Measurements from ENCODE around the gene ARHGEF16. TPM values are rescaled to one million over a fixed set of nuclear protein-coding genes. Genes with fewer than 3 reads are reported as not detected.

The ARHGEF16 gene
- total RNA-seq, 1 donor from 2014 or later, result 10.6 TPM

DNA sequence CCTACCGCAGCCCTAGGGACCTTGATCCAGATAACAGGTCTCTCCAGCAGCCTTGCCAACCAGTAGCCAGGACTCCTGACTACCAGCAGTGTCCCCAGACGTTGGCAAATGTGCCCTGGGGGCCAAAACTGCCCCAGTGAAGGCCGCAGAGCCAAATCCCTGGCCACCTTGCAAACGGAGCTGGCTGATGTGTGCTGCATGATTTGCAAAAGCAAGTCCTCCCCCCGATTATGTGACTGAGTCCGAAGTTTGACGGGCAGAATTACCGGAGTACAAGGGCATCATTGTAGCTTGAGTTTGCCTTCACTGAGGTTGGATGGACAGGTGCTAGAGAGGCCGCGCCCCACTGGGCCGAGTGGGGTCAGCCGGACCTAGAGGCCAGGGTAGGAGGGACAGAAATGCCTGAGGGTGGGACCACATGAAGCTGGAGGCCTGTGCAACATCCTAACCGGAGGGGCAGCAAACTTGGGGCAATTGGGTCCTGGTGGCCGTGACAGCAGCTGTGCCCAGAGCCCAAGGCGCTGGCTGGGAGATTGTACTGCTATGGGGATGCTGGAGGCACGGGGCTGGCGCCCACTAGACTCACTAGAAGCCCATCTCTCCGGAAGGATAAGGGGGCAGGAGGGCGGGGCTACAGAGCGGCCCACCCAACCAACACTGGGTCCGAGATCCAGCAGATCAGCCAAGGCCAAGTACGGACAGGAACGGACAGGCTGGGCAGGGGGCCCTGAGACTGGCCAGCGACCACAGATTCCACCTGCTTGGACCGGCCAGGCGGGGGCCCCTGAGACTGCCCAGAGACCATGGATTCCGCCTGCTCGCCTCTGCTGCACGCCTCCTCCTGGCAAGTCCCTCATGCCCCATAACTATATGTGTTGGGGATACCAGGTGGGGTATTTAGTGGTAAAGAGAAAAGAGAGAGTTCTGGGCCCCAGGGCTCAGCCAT is 2.8 kb downstream of the ARHGEF16 start:
- TF ChIP-seq, protein P1, sequence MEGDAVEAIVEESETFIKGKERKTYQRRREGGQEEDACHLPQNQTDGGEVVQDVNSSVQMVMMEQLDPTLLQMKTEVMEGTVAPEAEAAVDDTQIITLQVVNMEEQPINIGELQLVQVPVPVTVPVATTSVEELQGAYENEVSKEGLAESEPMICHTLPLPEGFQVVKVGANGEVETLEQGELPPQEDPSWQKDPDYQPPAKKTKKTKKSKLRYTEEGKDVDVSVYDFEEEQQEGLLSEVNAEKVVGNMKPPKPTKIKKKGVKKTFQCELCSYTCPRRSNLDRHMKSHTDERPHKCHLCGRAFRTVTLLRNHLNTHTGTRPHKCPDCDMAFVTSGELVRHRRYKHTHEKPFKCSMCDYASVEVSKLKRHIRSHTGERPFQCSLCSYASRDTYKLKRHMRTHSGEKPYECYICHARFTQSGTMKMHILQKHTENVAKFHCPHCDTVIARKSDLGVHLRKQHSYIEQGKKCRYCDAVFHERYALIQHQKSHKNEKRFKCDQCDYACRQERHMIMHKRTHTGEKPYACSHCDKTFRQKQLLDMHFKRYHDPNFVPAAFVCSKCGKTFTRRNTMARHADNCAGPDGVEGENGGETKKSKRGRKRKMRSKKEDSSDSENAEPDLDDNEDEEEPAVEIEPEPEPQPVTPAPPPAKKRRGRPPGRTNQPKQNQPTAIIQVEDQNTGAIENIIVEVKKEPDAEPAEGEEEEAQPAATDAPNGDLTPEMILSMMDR (IDR thresholded peaks at IDR 0.05), result no peak
- DNase-seq (no peak), ATAC-seq (no peak)
- H3K36me3 ChIP-seq, result no peaks in the 10 kb centered on the region
- no peak overlapping the region for H3K27ac ChIP-seq
- no peak overlapping the region for H3K4me3 ChIP-seq
- peaks cover 17% of the 10 kb centered on the region for H3K27me3 ChIP-seq (ENCODE audit: low read depth)
- intact Hi-C loops (cut with DNase I), result no loop called here
- peaks cover 21% of the 10 kb centered on the region for H3K4me1 ChIP-seq
- H3K9me3 ChIP-seq, result no peaks in the 10 kb centered on the region

DNA sequence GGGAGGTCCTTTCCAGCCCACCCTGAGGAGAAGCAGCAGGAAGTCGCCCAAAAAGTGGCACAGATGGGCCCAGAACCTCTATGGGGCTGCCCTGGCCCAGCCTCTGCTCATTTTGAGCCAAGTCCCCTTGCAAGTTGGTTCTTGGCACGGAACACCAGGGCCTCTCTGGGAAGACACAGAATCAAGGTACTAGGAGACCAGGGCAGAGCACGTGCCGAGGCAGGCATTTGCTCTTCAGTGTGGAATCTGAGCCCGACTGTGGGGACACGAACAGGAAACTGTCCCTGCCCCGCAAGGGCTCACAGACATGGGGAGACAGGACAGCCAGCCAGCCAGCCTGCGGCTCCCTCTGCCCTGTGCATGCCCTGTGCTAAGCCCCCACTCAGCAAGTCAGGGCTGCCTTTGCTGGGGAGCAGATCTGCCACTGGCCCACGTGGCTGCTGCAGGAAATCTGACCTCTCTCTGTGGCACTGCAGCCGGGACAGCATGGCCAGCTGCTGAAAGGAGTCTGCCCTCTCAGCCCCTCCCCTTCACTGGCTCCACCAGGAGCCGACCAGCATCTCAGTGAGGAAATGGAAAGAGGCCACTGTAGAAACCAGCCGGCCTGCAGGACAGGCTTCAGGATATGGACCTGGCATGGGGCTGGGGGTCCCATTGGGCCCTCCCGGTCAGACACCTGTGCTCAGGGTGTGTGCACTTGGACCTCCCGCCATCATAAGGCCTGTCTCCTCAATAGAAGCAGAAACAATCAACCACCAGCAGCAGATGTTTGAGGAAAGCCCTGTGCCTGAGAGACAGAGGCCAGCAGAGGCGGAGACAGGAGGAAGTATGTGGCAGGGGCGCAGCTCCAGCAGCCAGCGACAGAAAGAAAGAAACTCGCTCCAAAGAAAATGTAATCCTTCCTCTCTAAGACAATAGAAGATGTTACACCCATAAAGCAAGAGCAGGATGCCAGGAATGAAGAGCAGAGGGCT is 3.7 kb downstream of the ARHGEF16 start:
- Histone ChIP-seq H3K27ac (no peak overlapping the region), H3K27me3 (ENCODE audit: low read depth) (peaks cover 10% of the 10 kb centered on the region), H3K36me3 (no peaks in the 10 kb centered on the region), H3K4me1 (peaks cover 18% of the 10 kb centered on the region), H3K9me3 (no peaks in the 10 kb centered on the region), H3K4me3 (no peak overlapping the region)
- ATAC-seq (no peak), DNase-seq (no peak)
- TF ChIP-seq, protein P1 (IDR thresholded peaks at IDR 0.05), result no peak
- intact Hi-C loops (cut with DNase I), result no loop called here

DNA sequence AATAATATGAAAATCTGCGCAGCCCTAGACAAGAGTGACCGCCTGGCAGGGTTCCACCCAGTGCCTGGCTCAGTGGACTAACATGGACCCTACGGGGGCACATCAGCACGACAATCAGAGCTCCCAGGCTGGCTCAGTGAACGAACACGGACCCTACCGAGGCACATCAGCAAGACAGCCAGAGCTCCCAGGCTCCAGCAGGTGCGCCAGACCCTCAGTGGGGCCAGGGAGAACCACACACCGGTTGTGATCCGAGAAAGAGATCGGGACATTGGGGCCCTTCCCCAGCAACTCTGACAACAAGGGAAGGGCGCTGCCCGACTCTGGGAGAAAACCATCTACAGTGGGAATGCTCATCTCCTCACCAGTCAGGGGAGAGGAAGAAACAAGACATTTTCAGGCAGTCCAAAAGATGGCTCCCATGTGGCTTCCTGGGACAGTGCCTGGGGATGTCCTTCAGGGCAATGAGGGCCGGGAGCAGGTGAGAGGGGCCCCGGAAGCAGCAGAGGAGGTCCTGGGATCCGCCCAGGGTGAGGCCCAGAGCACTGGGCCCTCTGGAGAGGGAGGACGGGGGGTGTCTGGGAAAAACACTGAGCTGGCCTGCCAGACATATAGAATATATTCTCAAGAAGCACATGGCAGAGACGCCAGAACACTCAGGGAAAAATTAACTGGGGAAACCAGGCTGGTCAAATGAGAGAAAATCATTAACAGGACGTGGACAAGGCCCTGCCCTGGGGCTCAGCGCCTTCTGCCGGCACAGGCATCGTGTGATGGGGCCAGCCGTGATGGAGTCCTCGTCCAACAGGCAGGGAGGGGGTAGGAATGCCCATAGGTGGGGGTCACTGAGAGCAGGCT is 4.8 kb downstream of the ARHGEF16 start:
- Histone ChIP-seq H3K4me3 (no peak overlapping the region), H3K27me3 (ENCODE audit: low read depth) (no peaks in the 10 kb centered on the region), H3K4me1 (peaks cover 8% of the 10 kb centered on the region), H3K9me3 (no peaks in the 10 kb centered on the region), H3K36me3 (no peaks in the 10 kb centered on the region), H3K27ac (no peak overlapping the region)
- intact Hi-C loops (cut with DNase I), result no loop called here
- no peak for DNase-seq
- no peak for ATAC-seq
- TF ChIP-seq, protein P1 (IDR thresholded peaks at IDR 0.05), result no peak

DNA sequence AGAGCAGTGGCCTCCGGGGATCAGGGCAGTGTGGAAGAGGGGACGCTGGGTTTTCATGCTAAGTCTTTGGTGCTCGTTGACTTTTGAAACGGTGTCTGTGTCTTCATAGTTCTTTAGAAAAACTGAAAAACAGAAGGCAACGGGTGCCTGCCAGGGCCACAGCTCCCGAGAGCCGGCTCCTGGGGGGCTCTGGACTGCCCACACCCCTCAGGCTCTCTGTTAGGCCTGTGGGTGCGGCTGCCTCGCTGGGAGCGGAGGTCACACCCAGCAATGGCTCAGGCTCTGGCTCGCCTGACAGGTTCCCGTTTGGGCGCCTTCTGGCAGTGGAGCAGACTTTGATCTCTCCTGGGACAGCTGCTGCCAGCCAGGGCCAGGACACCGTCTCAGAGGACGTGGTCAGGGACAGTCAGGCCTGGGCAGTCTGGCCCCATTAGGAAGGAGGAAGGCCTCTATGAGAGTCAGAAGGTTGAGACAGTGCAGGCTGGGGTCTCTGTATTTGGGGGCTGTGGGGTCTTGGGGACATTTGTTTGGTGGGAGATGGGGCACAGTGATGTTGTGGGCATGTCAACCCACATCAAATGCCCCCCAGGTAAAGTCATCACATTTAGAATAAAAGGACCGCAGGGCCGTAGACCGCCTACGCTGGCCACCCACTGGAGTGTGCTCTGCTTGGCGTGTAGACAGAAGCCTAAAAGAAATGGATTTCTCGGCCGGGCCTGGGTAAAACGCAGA is 5.6 kb downstream of the ARHGEF16 start:
- ATAC-seq, result no peak
- H3K9me3 ChIP-seq, result no peaks in the 10 kb centered on the region
- DNase-seq, result no peak
- no peak overlapping the region for H3K4me3 ChIP-seq
- peaks cover 3% of the 10 kb centered on the region for H3K4me1 ChIP-seq
- no peaks in the 10 kb centered on the region for H3K27me3 ChIP-seq (ENCODE audit: low read depth)
- H3K27ac ChIP-seq, result no peak overlapping the region
- no peaks in the 10 kb centered on the region for H3K36me3 ChIP-seq
- TF ChIP-seq, protein P1 (IDR thresholded peaks at IDR 0.05), result no peak
- intact Hi-C loops (cut with DNase I), result no loop called here
